Kidney epithelial cell (primary cell): Measurements from ENCODE around the gene ADTRP. TPM values are rescaled to one million over a fixed set of nuclear protein-coding genes. Genes with fewer than 3 reads are reported as not detected.

Experiments
- DNase-seq: peaks from one replicate; pipeline ENCODE4 v3.0.0-alpha.2; 2010; ENCODE audit warnings: low read depth
- H3K27me3 ChIP-seq: 2 replicates; pipeline ENCODE4 v1.6.0; 2011; ENCODE audit warnings: low read length; ENCODE audit not compliant: control insufficient read depth, insufficient read depth
- H3K36me3 ChIP-seq: 2 replicates; pipeline ENCODE4 v1.5.1; 2011; ENCODE audit warnings: low read length; ENCODE audit not compliant: control insufficient read depth, insufficient read depth
- H3K4me3 ChIP-seq: 2 replicates; pipeline ENCODE4 v1.5.1; 2011; ENCODE audit warnings: low read depth, mild to moderate bottlenecking, control low read depth, low read length
- CTCF ChIP-seq: IDR thresholded peaks from 2 replicates; pipeline ENCODE4 v1.5.1; 2011; ENCODE audit warnings: mild to moderate bottlenecking, moderate library complexity, low read length, control low read depth, inconsistent platforms; ENCODE audit not compliant: insufficient read depth, poor library complexity, severe bottlenecking
- total RNA-seq: library from RNA; depleted of rRNA; stranded (reverse); fragments of >200 nt; gene quantifications from 2 replicates; pipeline ENCODE4 v1.2.3, GENCODE V29; 2015

ADTRP gene
- total RNA-seq, 1 donor from 2014 or later: 4.6 TPM

- DNase-seq: no peak
- H3K36me3 ChIP-seq: no peaks in the 10 kb centered on the region
- no peaks in the 10 kb centered on the region for H3K27me3 ChIP-seq
- H3K4me3 ChIP-seq: no peak overlapping the region
- no peak for TF ChIP-seq CTCF
Measured at GRCh38 chr6:11785415-11785773, 6.8 kb upstream of the ADTRP start.

- no peak for DNase-seq
- H3K27me3 ChIP-seq: no peaks in the 10 kb centered on the region
- H3K36me3 ChIP-seq: no peaks in the 10 kb centered on the region
- no peak overlapping the region for H3K4me3 ChIP-seq
- TF ChIP-seq CTCF: no peak
Measured at GRCh38 chr6:11784341-11784740, 5.7 kb upstream of the ADTRP start.

GRCh38 chr6:11783524-11784064 lies 5.0 kb upstream of the ADTRP start:
- no peak for DNase-seq
- Histone ChIP-seq H3K4me3 (no peak overlapping the region), H3K27me3 (no peaks in the 10 kb centered on the region), H3K36me3 (no peaks in the 10 kb centered on the region)
- TF ChIP-seq CTCF: no peak

- TF ChIP-seq CTCF: no peak
- no peak for DNase-seq
- Histone ChIP-seq H3K27me3 (no peaks in the 10 kb centered on the region), H3K4me3 (no peak overlapping the region), H3K36me3 (no peaks in the 10 kb centered on the region)
Measured at GRCh38 chr6:11782524-11782923, 3.9 kb upstream of the ADTRP start.

- no peak overlapping the region for H3K4me3 ChIP-seq
- H3K36me3 ChIP-seq: no peaks in the 10 kb centered on the region
- no peak for DNase-seq
- TF ChIP-seq CTCF: no peak
- no peaks in the 10 kb centered on the region for H3K27me3 ChIP-seq
Measured at GRCh38 chr6:11780097-11780428, 1.5 kb upstream of the ADTRP start.

- H3K36me3 ChIP-seq: no peaks in the 10 kb centered on the region
- no peaks in the 10 kb centered on the region for H3K27me3 ChIP-seq
- TF ChIP-seq CTCF: no peak
- H3K4me3 ChIP-seq: no peak overlapping the region
- DNase-seq: no peak
Measured at GRCh38 chr6:11779329-11780096, 910 bp upstream of the ADTRP start.
